Cardiac fibroblast (primary cell): Measurements from ENCODE around the gene ICOSLG.
"Not testable (repeated sequence)": the region's sequence is repeated elsewhere in the genome, so short reads cannot be mapped to it uniquely, and the experiment has no call there.

Experiments
- DNase-seq, 2 donors: peaks; one replicate each; pipeline versions ENCODE4 v3.0.0 to v3.0.0-alpha.2; 2010; ENCODE audit warnings: low read depth in 2 of 2
- H3K4me3 ChIP-seq, 2 donors: replicated peaks in 1 of 2; 1 replicate in 1 of 2; 2 replicates in 1 of 2; pipeline ENCODE4 v1.5.1; 2011; ENCODE audit warnings: low read depth in 2 of 2, low read length in 2 of 2, mild to moderate bottlenecking in 2 of 2, moderate library complexity in 1 of 2
- CTCF ChIP-seq: IDR thresholded peaks from one replicate; pipeline ENCODE4 v1.5.1; 2011; ENCODE audit warnings: low read depth, mild to moderate bottlenecking, low read length, inconsistent platforms

Gene ICOSLG

GRCh38 chr21:44283948-44284347, 43.2 kb upstream of the ICOSLG start:
- TF ChIP-seq CTCF, result no peak
- no peak for DNase-seq
- no peak overlapping the region for H3K4me3 ChIP-seq

GRCh38 chr21:44283211-44283785, 42.6 kb upstream of the ICOSLG start:
- DNase-seq, H3K4me3 ChIP-seq: not testable (repeated sequence)

- no peak overlapping the region for H3K4me3 ChIP-seq
- no peak for TF ChIP-seq CTCF
- no peak for DNase-seq
These were observed 41.6 kb upstream of the ICOSLG start for GRCh38 chr21:44282370-44282769.

GRCh38 chr21:44281801-44282200, 41.1 kb upstream of the ICOSLG start:
- DNase-seq, result no peak
- H3K4me3 ChIP-seq, result no peak overlapping the region
- no peak for TF ChIP-seq CTCF

- DNase-seq, result no peak
These were observed 38.9 kb upstream of the ICOSLG start for GRCh38 chr21:44279354-44280260.

GRCh38 chr21:44275041-44275440, 34.3 kb upstream of the ICOSLG start:
- TF ChIP-seq CTCF, result no peak
- no peak overlapping the region for H3K4me3 ChIP-seq
- DNase-seq, result no peak

More at GRCh38 chr21:44279354-44280260, 38.9 kb upstream of the ICOSLG start:
- H3K4me3 ChIP-seq, result no peak overlapping the region
- no peak for TF ChIP-seq CTCF

- TF ChIP-seq CTCF, result no peak
- no peak for DNase-seq
- H3K4me3 ChIP-seq, result no peak overlapping the region
These were observed 32.3 kb upstream of the ICOSLG start for GRCh38 chr21:44273046-44273445.
